Stimulated activated CD8-positive, alpha-beta memory T cell treated with anti-CD3 and anti-CD28 coated beads, Interleukin-12 subunit alpha, Interleukin-12 subunit beta, amount 100 ng/mL, for 24 hours (primary cell): Measurements from ENCODE around the gene LRP1B.

Experiments
- DNase-seq: peaks from one replicate; pipeline ENCODE4 v3.0.0-alpha.2; 2020; ENCODE audit errors: extremely low read depth

Gene LRP1B

GRCh38 chr2:141440072-141440635, 690.7 kb downstream of the LRP1B start:
- no peak for DNase-seq

GRCh38 chr2:141439524-141439923, 691.3 kb downstream of the LRP1B start:
- no peak for DNase-seq

GRCh38 chr2:141438536-141438935, 692.3 kb downstream of the LRP1B start:
- no peak for DNase-seq

GRCh38 chr2:141437521-141437920, 693.3 kb downstream of the LRP1B start:
- DNase-seq: no peak

- DNase-seq: no peak
Observed at GRCh38 chr2:141423124-141423523, 707.7 kb downstream of the LRP1B start.

GRCh38 chr2:141417246-141417797, 713.5 kb downstream of the LRP1B start:
- no peak for DNase-seq

- DNase-seq: no peak
Observed at GRCh38 chr2:141411419-141411818, 719.4 kb downstream of the LRP1B start.

- no peak for DNase-seq
Observed at GRCh38 chr2:141399270-141399669, 731.5 kb downstream of the LRP1B start.

GRCh38 chr2:141393214-141393545, 737.6 kb downstream of the LRP1B start:
- DNase-seq: no peak

GRCh38 chr2:141392517-141393213, 738.2 kb downstream of the LRP1B start:
- DNase-seq: no peak

- DNase-seq: no peak
Observed at GRCh38 chr2:141386168-141386567, 744.6 kb downstream of the LRP1B start.

GRCh38 chr2:141384676-141385075, 746.1 kb downstream of the LRP1B start:
- DNase-seq: no peak

- no peak for DNase-seq
Observed at GRCh38 chr2:141381946-141382345, 748.9 kb downstream of the LRP1B start.

- no peak for DNase-seq
Observed at GRCh38 chr2:141380008-141380979, 750.5 kb downstream of the LRP1B start.

- no peak for DNase-seq
Observed at GRCh38 chr2:141364821-141365220, 766.0 kb downstream of the LRP1B start.

- DNase-seq: no peak
Observed at GRCh38 chr2:141362311-141362710, 768.5 kb downstream of the LRP1B start.

GRCh38 chr2:141348481-141348880, 782.3 kb downstream of the LRP1B start:
- DNase-seq: no peak

- no peak for DNase-seq
Observed at GRCh38 chr2:141341444-141341843, 789.4 kb downstream of the LRP1B start.

GRCh38 chr2:141331127-141331526, 799.7 kb downstream of the LRP1B start:
- DNase-seq: no peak

- DNase-seq: no peak
Observed at GRCh38 chr2:141329964-141330363, 800.9 kb downstream of the LRP1B start.

- DNase-seq: no peak
Observed at GRCh38 chr2:141323571-141323970, 807.2 kb downstream of the LRP1B start.

- DNase-seq: no peak
Observed at GRCh38 chr2:141317986-141318385, 812.8 kb downstream of the LRP1B start.
